NCI-H774 (cell line): Measurements from ENCODE around the gene SNX8.

ENCODE experiments used
- DNase-seq: peaks from one replicate; lab custom pipeline; 2025; lab: John Stamatoyannopoulos, UW

The SNX8 gene

GRCh38 chr7:2220954-2221353, 93.3 kb downstream of the SNX8 start:
- no peak for DNase-seq

DNA sequence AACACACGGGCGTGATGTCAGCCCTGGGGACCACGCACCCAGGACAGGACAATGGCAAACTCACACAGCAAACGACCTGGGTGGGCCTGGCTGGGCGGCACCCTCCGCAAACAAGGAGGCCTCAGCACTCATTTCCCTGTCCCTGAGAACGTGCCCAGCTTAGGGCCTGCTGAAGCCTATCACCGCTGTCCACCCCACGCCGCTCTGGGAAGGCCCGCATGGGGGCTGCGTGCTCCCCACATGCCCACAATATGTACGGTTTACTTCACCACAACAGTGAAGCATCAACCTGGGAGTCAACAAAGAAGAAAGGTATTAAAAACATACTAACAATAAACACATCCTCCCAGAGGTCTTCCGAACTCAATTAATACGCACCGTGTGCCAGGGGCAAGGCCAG, 93.7 kb downstream of the SNX8 start:
- no peak for DNase-seq

DNA sequence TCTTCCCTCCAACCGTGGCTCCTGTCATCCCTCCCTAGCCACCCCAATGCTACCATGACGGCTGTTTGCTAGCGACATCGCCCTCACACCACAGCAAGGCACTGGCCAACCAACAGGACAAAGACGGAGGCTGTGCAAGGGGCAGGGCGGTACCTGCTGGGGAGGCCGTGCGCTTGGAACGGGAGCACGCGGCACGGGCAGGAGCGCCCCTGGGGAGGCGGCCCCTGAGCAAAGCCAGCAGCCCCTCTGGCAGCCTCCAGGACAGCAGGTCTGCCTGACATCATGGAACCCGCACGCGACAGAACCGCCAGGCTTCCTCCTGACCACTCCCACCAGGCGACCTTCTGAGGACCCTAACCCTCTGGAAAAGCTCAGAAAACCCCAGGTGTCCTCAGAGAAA, 94.2 kb downstream of the SNX8 start:
- DNase-seq: no peak

GRCh38 chr7:2219606-2220005, 94.6 kb downstream of the SNX8 start:
- no peak for DNase-seq

- DNase-seq: no peak
Measured at GRCh38 chr7:2219136-2219535, 95.1 kb downstream of the SNX8 start.

- DNase-seq: no peak
Measured at GRCh38 chr7:2218444-2218785, 95.8 kb downstream of the SNX8 start.

GRCh38 chr7:2217716-2218443, 96.4 kb downstream of the SNX8 start:
- DNase-seq: no peak

DNA sequence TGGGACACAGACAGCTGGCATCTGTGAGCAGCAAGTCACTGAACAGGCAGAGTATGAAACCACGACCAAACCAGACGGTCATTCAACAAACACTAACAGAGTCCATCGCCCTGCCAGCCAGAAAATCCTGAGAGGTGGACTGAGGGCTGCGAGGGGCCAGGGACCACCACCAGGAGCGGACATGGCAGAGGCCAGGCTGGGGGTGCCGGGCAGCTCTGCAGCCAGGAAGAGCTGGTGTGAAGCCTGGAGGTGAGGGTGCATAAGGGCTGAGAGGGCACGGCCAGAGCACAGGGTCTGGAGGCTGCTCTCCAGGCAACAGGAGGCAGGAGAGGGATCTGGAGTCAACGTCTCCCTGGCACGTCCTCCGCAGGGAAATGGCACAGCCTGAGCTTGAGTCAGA, 97.0 kb downstream of the SNX8 start:
- no peak for DNase-seq

GRCh38 chr7:2215851-2216250, 98.4 kb downstream of the SNX8 start:
- DNase-seq: no peak

GRCh38 chr7:2214636-2215035, 99.6 kb downstream of the SNX8 start:
- DNase-seq: no peak

DNA sequence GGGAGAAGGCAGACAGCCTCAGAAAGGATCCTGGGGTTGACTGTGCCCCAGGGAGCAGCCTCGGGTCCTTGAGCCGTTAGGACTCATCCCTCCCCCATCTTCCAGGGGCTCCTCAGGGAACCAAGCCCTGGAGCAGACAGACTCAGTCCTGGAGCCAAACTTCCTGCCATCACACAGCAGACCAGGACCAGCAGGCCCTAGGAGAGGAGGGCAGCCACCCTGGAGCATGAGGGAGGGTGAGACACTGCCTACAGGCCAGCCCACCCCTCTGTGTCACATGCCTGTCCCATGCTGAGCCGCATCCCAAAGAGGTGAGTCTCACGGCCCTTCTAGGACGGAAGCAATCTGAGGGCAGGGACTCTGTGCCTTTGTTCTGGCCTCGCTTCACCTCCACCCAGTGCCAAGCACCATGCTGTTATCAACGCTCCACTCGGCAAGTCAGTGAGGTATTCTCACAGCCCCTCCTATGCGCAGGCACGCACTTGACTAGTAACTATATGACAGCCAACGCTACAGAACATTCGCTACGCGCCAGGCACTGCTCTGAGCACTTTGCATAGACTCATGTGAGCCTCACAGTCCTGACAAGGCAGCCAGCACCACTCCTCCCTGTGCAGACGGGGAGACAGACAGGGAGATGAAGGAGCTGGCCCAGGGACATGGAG, 100.6 kb downstream of the SNX8 start:
- no peak for DNase-seq

DNA sequence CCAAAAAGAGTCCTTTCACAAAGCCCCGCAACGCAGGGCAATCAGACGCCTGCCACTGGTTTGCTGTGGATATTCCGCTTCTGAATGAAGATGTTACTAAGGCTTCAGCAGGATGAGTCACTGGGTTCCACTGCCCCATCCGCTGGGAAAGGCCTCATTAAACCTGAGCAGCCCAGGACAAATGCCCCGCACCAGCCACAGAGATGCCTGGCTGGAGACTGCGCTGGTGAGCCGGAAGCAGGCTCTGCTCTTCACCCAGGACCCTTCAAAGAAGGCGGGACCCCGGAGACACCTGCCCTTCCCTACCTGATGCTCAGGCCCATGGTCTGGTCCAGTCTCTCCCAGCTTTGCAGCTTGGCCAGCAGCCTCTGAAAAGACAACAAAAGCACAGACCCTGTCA, 101.3 kb downstream of the SNX8 start:
- DNase-seq: no peak

DNA sequence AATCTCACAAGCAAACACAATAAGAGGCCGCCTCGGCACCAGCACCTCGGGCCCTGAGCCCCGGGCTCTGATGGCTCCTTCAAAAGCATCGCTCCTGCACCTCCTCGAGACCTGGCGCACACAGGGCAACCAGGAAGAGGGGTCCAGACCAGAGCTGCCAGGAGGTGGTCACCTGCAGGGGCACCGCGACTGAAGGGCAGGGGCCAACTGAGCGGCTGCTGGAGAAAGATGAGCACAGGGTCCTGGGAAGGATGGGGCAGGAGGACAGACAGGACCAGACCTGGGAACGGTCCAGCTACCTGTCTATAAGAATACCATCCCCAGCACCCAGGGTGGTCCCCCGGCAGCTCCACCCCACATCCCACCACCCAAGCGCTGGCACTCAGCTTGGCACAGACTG, 102.3 kb downstream of the SNX8 start:
- DNase-seq: no peak

- DNase-seq: no peak
Measured at GRCh38 chr7:2211259-2211880, 102.9 kb downstream of the SNX8 start.

- DNase-seq: no peak
Measured at GRCh38 chr7:2210551-2211258, 103.5 kb downstream of the SNX8 start.

GRCh38 chr7:2209961-2210323, 104.3 kb downstream of the SNX8 start:
- no peak for DNase-seq

DNA sequence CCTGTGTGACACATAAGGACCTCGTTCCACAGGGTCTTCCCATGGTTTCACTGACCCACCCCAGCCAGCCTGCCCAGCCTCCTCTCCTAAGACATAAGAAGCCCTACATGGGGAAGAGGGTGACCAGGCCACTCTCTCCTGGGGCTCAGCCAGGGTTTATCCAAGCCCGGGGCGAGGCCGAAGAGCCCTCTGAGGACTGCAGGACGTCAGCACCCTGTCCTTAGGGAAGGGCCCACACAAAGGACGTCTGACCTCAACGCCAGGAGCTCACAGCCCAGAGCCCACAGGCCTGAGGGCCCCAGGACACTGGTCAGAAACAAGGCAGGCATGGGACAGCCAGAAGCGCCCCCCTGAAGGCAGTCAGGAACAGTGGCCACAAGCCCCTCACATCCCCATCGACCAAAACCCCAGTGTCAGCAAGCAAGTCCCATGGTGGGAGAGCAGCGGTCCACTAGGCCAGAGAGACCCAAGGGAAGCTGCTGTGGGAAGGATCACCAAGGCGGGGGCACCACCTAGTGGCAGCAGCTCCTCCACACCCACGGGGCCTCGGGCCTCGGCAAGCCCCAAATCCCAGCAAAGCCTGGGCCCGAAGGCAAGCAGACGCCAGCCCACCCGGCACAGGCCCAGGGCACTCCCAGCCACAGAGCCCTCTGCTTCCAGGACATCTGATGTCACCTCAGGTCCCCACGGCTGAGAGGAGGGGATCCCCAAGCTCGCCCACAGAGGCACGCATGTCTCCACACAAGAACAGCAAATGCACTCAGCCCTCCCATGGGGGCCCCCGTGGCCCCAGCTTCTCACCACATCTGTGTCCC, 104.9 kb downstream of the SNX8 start:
- DNase-seq: peak; percentile 9

- DNase-seq: no peak
Measured at GRCh38 chr7:2208712-2209111, 105.5 kb downstream of the SNX8 start.

- DNase-seq: no peak
Measured at GRCh38 chr7:2205036-2205780, 109.0 kb downstream of the SNX8 start.

DNA sequence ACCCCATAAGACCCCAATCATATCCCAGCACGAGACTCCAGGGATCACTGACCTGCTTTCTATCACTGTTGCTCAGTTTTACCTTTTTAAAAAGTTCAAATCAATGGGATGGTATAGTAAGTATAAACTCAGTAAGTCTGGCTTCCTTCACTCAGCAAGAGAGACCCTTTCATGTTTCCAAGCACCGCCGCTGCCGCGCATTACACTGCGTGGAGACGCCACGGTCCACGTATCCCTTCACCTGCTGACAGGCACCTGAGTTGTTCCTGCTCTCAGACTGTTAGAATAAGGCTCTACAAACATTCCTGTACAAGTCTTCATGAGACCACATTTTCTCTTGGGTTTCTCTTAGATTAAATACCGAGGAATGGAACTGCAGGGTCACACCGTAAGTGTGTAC, 109.8 kb downstream of the SNX8 start:
- DNase-seq: no peak

DNA sequence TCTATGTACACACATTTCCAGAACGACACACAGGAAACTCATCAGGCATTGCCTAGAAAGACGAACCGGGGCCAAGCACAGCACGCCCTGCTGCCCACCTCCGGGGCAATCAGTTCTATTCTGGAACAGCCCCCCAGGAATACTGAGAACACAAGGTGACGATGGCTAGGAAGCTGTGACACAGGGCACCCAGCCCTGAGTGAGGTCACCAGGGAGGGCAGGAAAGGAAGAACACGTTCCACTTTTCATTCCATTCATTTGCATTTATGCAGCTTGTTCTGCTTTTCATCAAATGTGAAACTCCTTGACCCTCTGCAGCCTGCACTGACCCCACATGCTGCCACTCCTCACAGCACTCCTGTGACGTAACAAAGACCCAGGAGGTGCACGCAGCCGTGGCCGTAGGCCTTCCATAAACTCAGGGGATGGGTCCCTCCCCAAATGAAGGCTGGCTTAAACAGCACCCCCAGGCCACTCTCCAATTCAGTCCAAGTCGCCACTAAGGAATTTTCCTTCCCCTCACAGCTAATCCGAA, 110.4 kb downstream of the SNX8 start:
- DNase-seq: no peak
